HUES64 (cell line): ENCODE measurements around the gene BIN1.

ENCODE experiments used
- H3K27ac ChIP-seq: 2 replicates; pipeline ENCODE4 v1.7.0; 2013; ENCODE audit warnings: low read depth, low read length, inconsistent platforms
- H3K27me3 ChIP-seq: 2 replicates; pipeline ENCODE4 v1.6.1; 2013; ENCODE audit warnings: mild to moderate bottlenecking, low read length; ENCODE audit not compliant: insufficient read depth
- H3K36me3 ChIP-seq: 2 replicates; pipeline ENCODE4 v1.6.1; 2013; ENCODE audit warnings: mild to moderate bottlenecking, low read length; ENCODE audit not compliant: insufficient read depth
- H3K4me1 ChIP-seq: 2 replicates; pipeline ENCODE4 v1.6.1; 2013; ENCODE audit warnings: mild to moderate bottlenecking, low read length, moderate library complexity; ENCODE audit not compliant: insufficient read depth
- H3K4me3 ChIP-seq: 2 replicates; pipeline ENCODE4 v1.5.1; 2013; ENCODE audit warnings: mild to moderate bottlenecking, low read length, moderate library complexity
- H3K9ac ChIP-seq: 2 replicates; pipeline ENCODE4 v1.6.1; 2013; ENCODE audit warnings: mild to moderate bottlenecking, low read depth, low read length
- H3K9me3 ChIP-seq: 2 replicates; pipeline ENCODE4 v1.6.1; 2013; ENCODE audit warnings: low read depth, low read length; ENCODE audit not compliant: insufficient read depth
- WGBS: fragments of 150-250, 120-280 bp; methylation state at CpG from one replicate; pipeline ENCODE4 v1.1.7; 2013; ENCODE audit warnings: missing lambda C conversion rate; 5-methylcytosine and 5-hydroxymethylcytosine counted together

Gene BIN1

DNA sequence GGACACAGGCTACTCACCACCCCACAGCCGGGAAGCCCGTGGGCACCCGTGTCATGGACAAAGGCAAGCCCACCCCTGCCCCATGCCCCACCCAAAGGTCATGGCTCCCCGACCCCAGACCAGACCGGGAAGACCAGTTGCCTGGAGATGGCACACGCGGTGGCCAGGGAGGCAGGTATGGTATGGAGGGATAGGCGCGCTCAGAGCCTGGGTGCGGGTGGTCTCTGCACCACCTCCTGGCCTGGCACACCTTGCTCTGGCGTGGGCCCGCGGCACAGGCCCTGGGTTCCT lies 51.2 kb downstream of the BIN1 start:
- no peaks in the 10 kb centered on the region for H3K36me3 ChIP-seq
- H3K4me3 ChIP-seq, result no peak overlapping the region
- no peaks in the 10 kb centered on the region for H3K9me3 ChIP-seq
- H3K27me3 ChIP-seq, result no peaks in the 10 kb centered on the region
- 93% methylated on average over 13 of the region's 13 CpGs for WGBS
- no peaks in the 10 kb centered on the region for H3K4me1 ChIP-seq
- H3K27ac ChIP-seq, result no peak overlapping the region
- no peak overlapping the region for H3K9ac ChIP-seq

GRCh38 chr2:127054996-127055785 lies 51.8 kb downstream of the BIN1 start:
- Histone ChIP-seq H3K36me3 (no peaks in the 10 kb centered on the region), H3K4me3 (no peak overlapping the region), H3K27ac (no peak overlapping the region), H3K9ac (no peak overlapping the region), H3K27me3 (no peaks in the 10 kb centered on the region), H3K9me3 (no peaks in the 10 kb centered on the region), H3K4me1 (no peaks in the 10 kb centered on the region)
- 94% methylated on average over 25 of the region's 25 CpGs for WGBS

DNA sequence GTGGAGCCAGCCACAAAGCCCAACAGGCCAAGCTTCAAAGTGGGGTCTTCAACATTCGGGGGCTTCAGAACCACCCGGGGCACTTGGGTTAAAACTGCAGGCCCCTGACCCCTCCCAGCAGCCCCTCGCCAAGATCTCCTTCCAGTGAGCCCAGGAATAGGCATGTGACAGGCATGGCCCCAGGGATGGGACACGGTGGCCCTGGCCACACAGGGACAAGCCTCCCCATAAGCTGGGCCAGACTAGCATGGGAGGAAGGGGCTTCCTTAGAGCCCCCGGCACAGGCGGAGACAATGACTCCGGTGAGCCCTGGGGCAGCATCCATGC lies 52.4 kb downstream of the BIN1 start:
- H3K36me3 ChIP-seq, result no peaks in the 10 kb centered on the region
- no peaks in the 10 kb centered on the region for H3K27me3 ChIP-seq
- no peak overlapping the region for H3K9ac ChIP-seq
- no peaks in the 10 kb centered on the region for H3K9me3 ChIP-seq
- H3K4me3 ChIP-seq, result no peak overlapping the region
- whole genome bisulfite sequencing, result 88% methylated on average over 7 of the region's 7 CpGs
- H3K27ac ChIP-seq, result no peak overlapping the region
- no peaks in the 10 kb centered on the region for H3K4me1 ChIP-seq

- Histone ChIP-seq H3K27ac (no peak overlapping the region), H3K9me3 (no peaks in the 10 kb centered on the region), H3K4me3 (no peak overlapping the region), H3K4me1 (no peaks in the 10 kb centered on the region), H3K27me3 (no peaks in the 10 kb centered on the region), H3K36me3 (no peaks in the 10 kb centered on the region), H3K9ac (no peak overlapping the region)
- 93% methylated on average over 33 of the region's 33 CpGs for WGBS
These were observed 53.0 kb downstream of the BIN1 start for GRCh38 chr2:127053731-127054603.

GRCh38 chr2:127052771-127053691 lies 53.9 kb downstream of the BIN1 start:
- no peaks in the 10 kb centered on the region for H3K9me3 ChIP-seq
- H3K36me3 ChIP-seq, result no peaks in the 10 kb centered on the region
- no peak overlapping the region for H3K27ac ChIP-seq
- H3K4me1 ChIP-seq, result no peaks in the 10 kb centered on the region
- no peak overlapping the region for H3K4me3 ChIP-seq
- no peak overlapping the region for H3K9ac ChIP-seq
- WGBS, result 93% methylated on average over 19 of the region's 19 CpGs
- no peaks in the 10 kb centered on the region for H3K27me3 ChIP-seq

DNA sequence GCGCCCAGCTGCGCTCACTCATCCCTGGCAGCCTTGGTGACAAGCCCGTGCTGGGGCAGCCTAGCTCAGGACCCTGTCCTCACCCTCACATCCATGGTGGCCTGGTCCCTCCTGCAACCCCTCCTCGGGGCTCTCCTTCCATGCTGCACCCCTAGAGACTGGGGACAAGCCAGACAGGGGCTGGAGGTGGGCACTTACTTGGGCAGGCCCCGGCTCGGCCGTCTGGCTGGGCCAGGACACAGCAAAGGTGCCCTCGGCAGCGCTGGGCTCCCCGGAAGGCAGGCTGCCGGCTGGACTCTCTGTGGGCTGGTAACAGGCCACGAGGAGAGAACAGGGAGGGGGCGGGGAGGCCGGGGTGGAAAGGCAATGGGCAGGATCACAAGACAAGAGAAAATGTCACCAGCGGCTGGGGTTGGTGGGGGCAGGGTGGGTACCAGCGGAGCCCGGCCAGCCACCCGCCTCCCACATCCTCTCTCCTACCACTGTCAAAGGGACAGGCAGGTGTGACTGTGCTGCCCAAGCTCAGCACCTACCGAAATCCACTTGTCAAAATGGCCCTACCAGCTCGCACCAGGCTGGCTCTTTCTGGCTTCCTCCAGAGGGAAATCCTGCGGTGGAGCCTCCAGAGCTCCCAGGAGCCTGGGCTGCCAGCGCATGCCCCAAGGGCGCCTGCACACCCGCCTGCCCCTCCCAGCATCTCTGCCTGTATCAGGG lies 54.7 kb downstream of the BIN1 start:
- no peaks in the 10 kb centered on the region for H3K36me3 ChIP-seq
- WGBS, result 92% methylated on average over 24 of the region's 24 CpGs

GRCh38 chr2:127051116-127052056 lies 55.6 kb downstream of the BIN1 start:
- no peak overlapping the region for H3K27ac ChIP-seq
- H3K9me3 ChIP-seq, result no peaks in the 10 kb centered on the region
- no peaks in the 10 kb centered on the region for H3K36me3 ChIP-seq
- H3K27me3 ChIP-seq, result no peaks in the 10 kb centered on the region
- no peak overlapping the region for H3K9ac ChIP-seq
- WGBS, result 90% methylated on average over 29 of the region's 29 CpGs
- H3K4me3 ChIP-seq, result no peak overlapping the region
- no peaks in the 10 kb centered on the region for H3K4me1 ChIP-seq

More for the DNA sequence above, 54.7 kb downstream of the BIN1 start:
- Histone ChIP-seq H3K9ac (no peak overlapping the region), H3K9me3 (no peaks in the 10 kb centered on the region), H3K27me3 (no peaks in the 10 kb centered on the region), H3K4me3 (no peak overlapping the region), H3K27ac (no peak overlapping the region), H3K4me1 (no peaks in the 10 kb centered on the region)

DNA sequence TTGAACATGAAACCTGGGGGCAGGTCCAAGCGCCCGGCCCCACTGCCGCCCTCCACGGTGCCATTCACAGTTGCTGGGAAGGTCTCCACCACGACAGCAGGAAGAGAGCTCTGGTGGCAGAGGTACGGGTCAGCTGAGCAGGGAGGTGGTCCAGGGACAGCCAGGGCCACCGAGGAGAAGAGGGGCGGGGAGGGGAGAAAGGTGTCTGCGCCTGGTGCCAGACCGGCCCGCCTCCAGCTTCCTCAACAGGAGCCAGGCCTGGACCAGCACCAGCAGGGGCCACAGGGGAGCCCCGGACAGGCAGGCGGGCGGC lies 56.2 kb downstream of the BIN1 start:
- H3K27me3 ChIP-seq, result no peaks in the 10 kb centered on the region
- 91% methylated on average over 14 of the region's 14 CpGs for WGBS

GRCh38 chr2:127049927-127050802 lies 56.8 kb downstream of the BIN1 start:
- H3K27me3 ChIP-seq, result no peaks in the 10 kb centered on the region
- WGBS, result 43% methylated on average over 33 of the region's 33 CpGs
- no peak overlapping the region for H3K9ac ChIP-seq
- no peaks in the 10 kb centered on the region for H3K36me3 ChIP-seq
- no peaks in the 10 kb centered on the region for H3K4me1 ChIP-seq
- no peak overlapping the region for H3K4me3 ChIP-seq
- H3K27ac ChIP-seq, result no peak overlapping the region
- H3K9me3 ChIP-seq, result no peaks in the 10 kb centered on the region

More for the DNA sequence above, 56.2 kb downstream of the BIN1 start:
- H3K9ac ChIP-seq, result no peak overlapping the region
- no peak overlapping the region for H3K4me3 ChIP-seq
- no peaks in the 10 kb centered on the region for H3K36me3 ChIP-seq
- H3K4me1 ChIP-seq, result no peaks in the 10 kb centered on the region
- no peak overlapping the region for H3K27ac ChIP-seq
- no peaks in the 10 kb centered on the region for H3K9me3 ChIP-seq
